K562 (cell line): ENCODE results near the gene SLC38A10. TPM values are rescaled to one million over a fixed set of nuclear protein-coding genes. Genes with fewer than 3 reads are reported as not detected.

ENCODE experiments used
- ATAC-seq: fragments of 200-7000 bp; cut with Tn5 transposase; 3 replicates; pipeline ENCODE4 v1.9.1; 2020; ENCODE audit warnings: moderate library complexity
- BruUV-seq: library from RNA; stranded (reverse); fragments of 400-500 nt; replicated peaks from 2 replicates; lab custom pipeline; 2021; lab: Mats Ljungman, UMichigan
- CTCF ChIA-PET: fragments of 300-600 bp; formaldehyde crosslinking; extraction: SDS; loops from one replicate; lab custom pipeline; 2021; ENCODE audit warnings: low intra/inter-chr PET ratio; lab: Yijun Ruan, JAX
- POLR2A ChIA-PET: fragments of 300-600, 350-650 bp; sonication (Branson Sonifier 250); formaldehyde crosslinking; extraction: SDS; loops from one replicate; lab custom pipeline; 2021; ENCODE audit warnings: antibody characterized with exemption, inconsistent platforms; lab: Yijun Ruan, JAX
- DNase-seq, 4 experiments: peaks; one replicate each; pipeline versions ENCODE4 v3.0.0 to v3.0.0-alpha.2; 2011 to 2018; ENCODE audit warnings: low spot score in 3 of 4, mixed read lengths in 3 of 4; ENCODE audit errors: extremely low read depth in 1 of 4
- FAIRE-seq: peaks from 2 replicates; lab custom pipeline; 2011; peaks lifted over from hg19 to GRCh38; lab: Jason Lieb, UNC
- H2AFZ ChIP-seq: 2 replicates; pipeline ENCODE4 v1.6.0; 2011; ENCODE audit warnings: low read depth, low read length, control low read depth, inconsistent platforms
- H3K27ac ChIP-seq: fragments of 200-600 bp; 3 replicates; pipeline ENCODE4 v1.8.0; 2011; ENCODE audit warnings: low read depth, mild to moderate bottlenecking, control low read depth, inconsistent platforms, low read length, moderate library complexity, mixed read lengths; ENCODE audit errors: extremely low read depth
- H3K27me3 ChIP-seq, 2 experiments: fragments of 300-600 bp in 1 of 2; 2 replicates in 1 of 2; 3 replicates in 1 of 2; pipeline versions ENCODE4 v1.6.0 to v1.8.0; 2011; ENCODE audit warnings: inconsistent platforms in 2 of 2, low read length in 2 of 2, mild to moderate bottlenecking in 1 of 2, mixed read lengths in 1 of 2, moderate library complexity in 1 of 2; ENCODE audit not compliant: control insufficient read depth in 2 of 2, insufficient read depth in 2 of 2
- H3K36me3 ChIP-seq: fragments of 300-600 bp; 3 replicates; pipeline ENCODE4 v1.8.0; 2011; ENCODE audit warnings: mild to moderate bottlenecking, low read length, inconsistent platforms; ENCODE audit not compliant: control insufficient read depth, insufficient read depth
- H3K4me1 ChIP-seq, 2 experiments: fragments of 200-600 bp in 1 of 2; replicated peaks in 1 of 2; 2 replicates in 1 of 2; 3 replicates in 1 of 2; pipeline versions ENCODE4 v1.5.1 to v1.8.0; 2011; ENCODE audit warnings: inconsistent platforms in 2 of 2, low read length in 2 of 2, mild to moderate bottlenecking in 1 of 2, mixed read lengths in 1 of 2, moderate library complexity in 1 of 2; ENCODE audit not compliant: control insufficient read depth in 2 of 2, insufficient read depth in 2 of 2
- H3K4me2 ChIP-seq: 2 replicates; pipeline ENCODE4 v1.6.1; 2011; ENCODE audit warnings: low read length, control low read depth, inconsistent platforms, mixed read lengths; ENCODE audit not compliant: insufficient read depth
- H3K4me3 ChIP-seq: fragments of 200-600 bp; sonication (generic), shearing (Covaris generic); 2 replicates; pipeline ENCODE4 v1.5.1; 2016; ENCODE audit warnings: control low read depth, inconsistent platforms
- H3K79me2 ChIP-seq: fragments of 200-600 bp; 3 replicates; pipeline ENCODE4 v1.8.0; 2011; ENCODE audit warnings: low read length, inconsistent platforms; ENCODE audit not compliant: control insufficient read depth, insufficient read depth
- H3K9ac ChIP-seq, 2 experiments: 2 replicates each; pipeline versions ENCODE4 v1.6.0 to v1.6.1; 2011; ENCODE audit warnings: low read depth in 2 of 2, low read length in 2 of 2, control low read depth in 1 of 2, inconsistent platforms in 1 of 2, mild to moderate bottlenecking in 1 of 2, mixed read lengths in 1 of 2; ENCODE audit not compliant: insufficient read depth in 1 of 2
- H3K9me1 ChIP-seq: one replicate; pipeline ENCODE4 v1.6.0; 2011; ENCODE audit warnings: inconsistent platforms, mild to moderate bottlenecking, low read length, moderate library complexity; ENCODE audit not compliant: control insufficient read depth, insufficient read depth
- H3K9me3 ChIP-seq: replicated peaks from 2 replicates; pipeline ENCODE4 v1.5.1; 2011; ENCODE audit warnings: low read depth, low read length, inconsistent platforms; ENCODE audit not compliant: control insufficient read depth, insufficient read depth
- H4K20me1 ChIP-seq: replicated peaks from 2 replicates; pipeline ENCODE4 v1.6.1; 2011; ENCODE audit warnings: low read length, inconsistent platforms, mixed read lengths; ENCODE audit not compliant: control insufficient read depth, insufficient read depth
- CEBPG ChIP-seq, 3 experiments: fragments of 200-800 bp in 1 of 3; sonication (Bioruptor generic) in 1 of 3; sonication (generic) in 1 of 3; formaldehyde crosslinking in 1 of 3; IDR thresholded peaks in 2 of 3; conservative IDR thresholded peaks in 1 of 3; 2 replicates each; pipeline versions ENCODE4 v1.6.1 to v1.8.0; 2016 to 2022; ENCODE audit warnings: missing compliant biosample characterization in 2 of 3, missing genetic modification characterization in 2 of 3, mild to moderate bottlenecking in 1 of 3, missing genetic modification reagents in 1 of 3
- DLX4 ChIP-seq: fragments of 250-450 bp; sonication (Bioruptor Pico); IDR thresholded peaks from 2 replicates; pipeline ENCODE4 v1.6.1; 2021; ENCODE audit warnings: mild to moderate bottlenecking
- HIVEP1 ChIP-seq: fragments of 250-450 bp; sonication (Bioruptor Pico); IDR thresholded peaks from 2 replicates; pipeline ENCODE4 v1.4.0; 2020; ENCODE audit warnings: mild to moderate bottlenecking
- HLTF ChIP-seq: fragments of 450-650 bp; IDR thresholded peaks from 2 replicates; pipeline ENCODE4 v1.6.1; 2016
- SAFB2 ChIP-seq: fragments of 200-400 bp; formaldehyde crosslinking; IDR thresholded peaks from 2 replicates; pipeline ENCODE4 v1.6.1; 2018; ENCODE audit warnings: borderline replicate concordance, low read length, low read depth, moderate library complexity; ENCODE audit not compliant: severe bottlenecking
- U2AF1 ChIP-seq: fragments of 200-400 bp; formaldehyde crosslinking; optimal IDR thresholded peaks from 2 replicates; pipeline ENCODE3; 2017; ENCODE audit warnings: mild to moderate bottlenecking, low read depth, low read length, moderate library complexity
- ZBTB12 ChIP-seq: fragments of 250-450 bp; sonication (Bioruptor Pico); IDR thresholded peaks from 2 replicates; pipeline ENCODE4 v1.4.0; 2020
- ZFX ChIP-seq: sonication (generic); formaldehyde crosslinking; IDR thresholded peaks from 2 replicates; pipeline ENCODE4 v1.8.0; 2022; ENCODE audit warnings: mild to moderate bottlenecking, missing genetic modification reagents, moderate library complexity
- ZNF282 ChIP-seq: sonication (generic); formaldehyde crosslinking; IDR thresholded peaks from 2 replicates; pipeline ENCODE4 v1.8.1; 2023; ENCODE audit warnings: missing genetic modification reagents
- ZNF445 ChIP-seq: fragments of 250-450 bp; sonication (Bioruptor Pico); IDR thresholded peaks from 2 replicates; pipeline ENCODE4 v1.4.0; 2020; ENCODE audit warnings: low read depth, mild to moderate bottlenecking, moderate library complexity
- WGBS: fragments of 100-300 bp; shearing (Covaris generic); methylation state at CpG from one replicate; pipeline ENCODE4 v1.1.6; 2016; ENCODE audit warnings: low coverage, mixed read lengths; ENCODE audit not compliant: insufficient coverage; ENCODE audit errors: missing lambda C conversion rate; 5-methylcytosine and 5-hydroxymethylcytosine counted together
- in situ Hi-C: fragments of 300-500 bp; cut with MboI; formaldehyde crosslinking; loops from 4 replicates; pipeline ENCODE4 v1.15.0; 2018; ENCODE audit warnings: inconsistent platforms, mixed read lengths
- intact Hi-C: fragments of 100-400 bp; cut with micrococcal nuclease; formaldehyde crosslinking; loops from 2 replicates; pipeline ENCODE4 v1.14.2; 2022
- polyA plus RNA-seq, 8 experiments: library from polyadenylated mRNA; depleted of rRNA in 4 of 8; stranded (reverse) in 5 of 8; unstranded in 3 of 8; fragments of >200 nt; fragmentation: Nextera tagmentation in 2 of 8; fragmentation: Illumina TruSeq in 1 of 8; extraction: Ambion mirVana in 2 of 8; extraction: Trizol in 1 of 8; gene quantifications; 2 replicates each; pipeline versions ENCODE4 v1.2.1 to v1.2.3, GENCODE V29; 2011 to 2014; ENCODE audit warnings: inconsistent platforms in 1 of 8, missing spikeins in 1 of 8
- total RNA-seq, 7 experiments: library from RNA; depleted of rRNA in 6 of 7; stranded (reverse); fragments of >200 nt in 6 of 7; fragmentation: Illumina TruSeq in 2 of 7; extraction: Trizol in 2 of 7; gene quantifications; 2 replicates each; pipeline versions ENCODE4 v1.2.1 to v1.2.3, GENCODE V29; 2011 to 2021; ENCODE audit warnings: low replicate concordance in 1 of 7

The SLC38A10 gene
- total and polyA plus RNA-seq, 9 of the 15 experiments (the other 6 are each of a cell fraction or from before 2014, with no cell fraction given): 0.45 to 54.2 (median 13.8) TPM

GRCh38 chr17:81271226-81271625 is 23.9 kb downstream of the SLC38A10 start:
- FAIRE-seq: no peak
- CTCF ChIA-PET: no interaction called here

More at GRCh38 chr17:81271226-81271625, 23.9 kb downstream of the SLC38A10 start:
- in situ Hi-C loops (no loop called here), intact Hi-C loops (no loop called here)
- POLR2A ChIA-PET: interaction anchor here (0.8 kb wide), 1 partner anchor 18 kb away, joined by 3 read pairs; no protein-coding TSS in a partner anchor
- peaks cover 2 to 19% of the 10 kb centered on the region in 2 experiments; a peak in 3 of 5 replicates for H3K4me1 ChIP-seq
- H3K9ac ChIP-seq: peak overlapping the region in 1 of 2 experiments; percentile 12; a peak in 1 of 4 replicates
- no peak overlapping the region for H2AFZ ChIP-seq
- no peaks in the 10 kb centered on the region for H3K79me2 ChIP-seq
- no peak overlapping the region for H3K27ac ChIP-seq
- H3K36me3 ChIP-seq: peaks cover 68% of the 10 kb centered on the region; the same call in 2 of the 3 replicates
- DNase-seq (no peak), ATAC-seq (no peak)
- H3K9me1 ChIP-seq: no peaks in the 10 kb centered on the region
- H3K9me3 ChIP-seq: no peaks in the 10 kb centered on the region
- no TSS peak for BruUV-seq
- TF ChIP-seq ZFX: no peak
- TF ChIP-seq CEBPG (CRISPR knock-in tag; IDR thresholded peaks at IDR 0.05): no peak
- no peak for TF ChIP-seq CEBPG (tag; conservative IDR thresholded peaks at IDR 0.05 in 1 of 2, IDR thresholded peaks at IDR 0.05 in 1 of 2)
- TF ChIP-seq U2AF1: no peak
- no peak for TF ChIP-seq HIVEP1
- TF ChIP-seq ZNF445 (CRISPR knock-in tag): no peak
- no peak for TF ChIP-seq DLX4 (CRISPR knock-in tag)
- no peak for TF ChIP-seq HLTF
- no peak for TF ChIP-seq ZBTB12 (CRISPR knock-in tag)
- no peak for TF ChIP-seq ZNF282 (CRISPR knock-in tag)
- no peak for TF ChIP-seq SAFB2
- no peak overlapping the region for H3K4me3 ChIP-seq
- 75% methylated on average over 8 of the region's 12 CpGs for WGBS
- no peaks in the 10 kb centered on the region for H3K27me3 ChIP-seq
- H4K20me1 ChIP-seq: no peaks in the 10 kb centered on the region
- H3K4me2 ChIP-seq: no peak overlapping the region
